ENCODE results near the gene CAMK1G. TPM values are rescaled to one million over a fixed set of nuclear protein-coding genes. Genes with fewer than 3 reads are reported as not detected.

The CAMK1G gene
- polyA plus RNA-seq, 1 donor from 2014 or later = 3.0 TPM

GRCh38 chr1:209536843-209537242, 46.7 kb upstream of the CAMK1G start:
- Histone ChIP-seq H3K79me2 (replicated peaks; ENCODE audit: insufficient read depth, low read length) (no peaks in the 10 kb centered on the region), H3K9ac (ENCODE audit: low read length) (no peak overlapping the region), H3K27ac (ENCODE audit: low read length) (no peak overlapping the region), H3K36me3 (ENCODE audit: insufficient read depth, low read length) (no peaks in the 10 kb centered on the region), H3F3A (ENCODE audit: insufficient read depth, low read length, poor library complexity, severe bottlenecking) (no peaks in the 10 kb centered on the region), H2AFZ (ENCODE audit: low read depth, low read length) (no peak overlapping the region), H3K9me3 (ENCODE audit: low read length) (no peaks in the 10 kb centered on the region), H3K4me2 (ENCODE audit: low read length) (no peak overlapping the region), H3K4me3 (ENCODE audit: low read length) (no peak overlapping the region), H3K9me2 (ENCODE audit: insufficient read depth, low read length) (no peaks in the 10 kb centered on the region), H3K27me3 (ENCODE audit: insufficient read depth, low read depth, low read length) (no peaks in the 10 kb centered on the region), H4K20me1 (ENCODE audit: insufficient read depth) (no peaks in the 10 kb centered on the region)
- TF ChIP-seq POLR2AphosphoS5 (IDR thresholded peaks at IDR 0.05) (no peak), RAD21 (conservative IDR thresholded peaks at IDR 0.05) (no peak), CTCF (IDR thresholded peaks at IDR 0.05; ENCODE audit: poor library complexity, severe bottlenecking) (no peak), MXI1 (conservative IDR thresholded peaks at IDR 0.05; ENCODE audit: poor library complexity, severe bottlenecking) (no peak), EZH2 (IDR thresholded peaks at IDR 0.05; ENCODE audit: borderline replicate concordance, insufficient read depth, low read length, poor library complexity, severe bottlenecking) (no peak), TAF1 (IDR thresholded peaks at IDR 0.05; ENCODE audit: low read depth) (no peak), SMC3 (conservative IDR thresholded peaks at IDR 0.05; ENCODE audit: poor library complexity) (no peak), EP300 (conservative IDR thresholded peaks at IDR 0.05; ENCODE audit: poor library complexity, severe bottlenecking) (no peak), REST (IDR thresholded peaks at IDR 0.05; ENCODE audit: borderline replicate concordance) (no peak)

GRCh38 chr1:209537336-209538114, 46.0 kb upstream of the CAMK1G start:
- H3K36me3 ChIP-seq (ENCODE audit: insufficient read depth, low read length) = no peaks in the 10 kb centered on the region
- H3K9me2 ChIP-seq (ENCODE audit: insufficient read depth, low read length) = no peaks in the 10 kb centered on the region
- no peak overlapping the region for H3K4me3 ChIP-seq (ENCODE audit: low read length)
- no peaks in the 10 kb centered on the region for H3F3A ChIP-seq (ENCODE audit: insufficient read depth, low read length, poor library complexity, severe bottlenecking)
- H3K9ac ChIP-seq (ENCODE audit: low read length) = no peak overlapping the region
- H3K9me3 ChIP-seq (ENCODE audit: low read length) = no peaks in the 10 kb centered on the region
- no peak overlapping the region for H2AFZ ChIP-seq (ENCODE audit: low read depth, low read length)
- H3K79me2 ChIP-seq (replicated peaks; ENCODE audit: insufficient read depth, low read length) = no peaks in the 10 kb centered on the region
- TF ChIP-seq TAF1 (IDR thresholded peaks at IDR 0.05; ENCODE audit: low read depth) (no peak), REST (IDR thresholded peaks at IDR 0.05; ENCODE audit: borderline replicate concordance) (no peak)
- H3K27ac ChIP-seq (ENCODE audit: low read length) = no peak overlapping the region
- H3K27me3 ChIP-seq (ENCODE audit: insufficient read depth, low read depth, low read length) = no peaks in the 10 kb centered on the region
- no peaks in the 10 kb centered on the region for H4K20me1 ChIP-seq (ENCODE audit: insufficient read depth)
- H3K4me2 ChIP-seq (ENCODE audit: low read length) = no peak overlapping the region
